Thyroid gland (tissue), 4 donors: ENCODE results near the gene HAS3.
"Not testable (repeated sequence)": the region's sequence is repeated elsewhere in the genome, so short reads cannot be mapped to it uniquely, and the experiment has no call there.

Experiments
- CTCF ChIP-seq, 6 experiments: fragments of 200-600 bp in 3 of 6; fragments of 450-650 bp in 3 of 6; sonication (generic) in 3 of 6; IDR thresholded peaks; one replicate each; pipeline ENCODE4 v1.5.1; 2016 to 2019; ENCODE audit warnings: antibody characterized with exemption in 6 of 6, mild to moderate bottlenecking in 2 of 6, inconsistent platforms in 1 of 6, moderate library complexity in 1 of 6
- POLR2A ChIP-seq, 2 donors: fragments of 450-650 bp; IDR thresholded peaks; one replicate each; pipeline ENCODE4 v1.6.1; 2017; ENCODE audit warnings: antibody characterized with exemption in 2 of 2, mild to moderate bottlenecking in 2 of 2, moderate library complexity in 1 of 2

GRCh38 chr16:69139464-69139863 is 34.0 kb downstream of the HAS3 start:
- not testable (repeated sequence) for TF ChIP-seq CTCF, POLR2A (IDR thresholded peaks at IDR 0.05)
